PC-9 (cell line): ENCODE results near the gene RNF5. TPM values are rescaled to one million over a fixed set of nuclear protein-coding genes. Genes with fewer than 3 reads are reported as not detected.

Source experiments
- BruUV-seq: library from RNA; stranded (reverse); fragments of 400-500 nt; replicated peaks from 2 replicates; lab custom pipeline; 2021; lab: Mats Ljungman, UMichigan
- CTCF ChIA-PET: fragments of 300-600 bp; sonication (Branson Sonifier 250); formaldehyde crosslinking; loops from one replicate; lab custom pipeline; 2022; ENCODE audit warnings: antibody characterized with exemption; lab: Charles Lee
- POLR2A ChIA-PET: fragments of 300-600 bp; sonication (Branson Sonifier 250); formaldehyde crosslinking; loops from one replicate; lab custom pipeline; 2022; ENCODE audit warnings: antibody characterized with exemption; ENCODE audit not compliant: unreplicated experiment; lab: Charles Lee
- DNase-seq, 2 experiments: peaks; one replicate each; pipeline versions ENCODE4 v3.0.0 to v3.0.0-alpha.2; 2015 to 2022; ENCODE audit warnings: mixed read lengths in 1 of 2
- H2AFZ ChIP-seq: fragments of 200-600 bp; sonication (generic); 2 replicates; pipeline ENCODE4 v1.8.1; 2017; ENCODE audit warnings: antibody characterized with exemption
- H3F3A ChIP-seq: fragments of 200-600 bp; sonication (generic); 2 replicates; pipeline ENCODE4 v1.8.1; 2017; ENCODE audit warnings: antibody characterized with exemption, mild to moderate bottlenecking, low read depth; ENCODE audit not compliant: insufficient read depth
- H3K27ac ChIP-seq: fragments of 200-600 bp; sonication (generic); 2 replicates; pipeline ENCODE4 v1.6.1; 2016; ENCODE audit warnings: mixed run types
- H3K27me3 ChIP-seq: fragments of 200-600 bp; sonication (generic); 2 replicates; pipeline ENCODE4 v1.6.1; 2016; ENCODE audit warnings: low read depth, mixed run types; ENCODE audit not compliant: insufficient read depth
- H3K36me3 ChIP-seq: fragments of 200-600 bp; sonication (generic); 2 replicates; pipeline ENCODE4 v1.6.1; 2016; ENCODE audit warnings: low read depth, mixed run types
- H3K4me1 ChIP-seq: fragments of 200-600 bp; sonication (generic); replicated peaks from 2 replicates; pipeline ENCODE4 v1.6.1; 2016; ENCODE audit warnings: mixed run types; ENCODE audit not compliant: insufficient read depth
- H3K4me2 ChIP-seq: fragments of 200-600 bp; sonication (generic); 2 replicates; pipeline ENCODE4 v1.6.1; 2017; ENCODE audit warnings: mixed run types
- H3K4me3 ChIP-seq: fragments of 200-600 bp; sonication (generic); 2 replicates; pipeline ENCODE4 v1.6.1; 2016; ENCODE audit warnings: mixed run types
- H3K79me2 ChIP-seq: fragments of 200-600 bp; sonication (generic); 2 replicates; pipeline ENCODE4 v1.6.1; 2017; ENCODE audit warnings: low read depth, mixed run types
- H3K9me2 ChIP-seq: fragments of 200-600 bp; sonication (generic); 2 replicates; pipeline ENCODE4 v1.8.1; 2017; ENCODE audit warnings: mild to moderate bottlenecking; ENCODE audit not compliant: insufficient read depth
- H3K9me3 ChIP-seq: fragments of 200-600 bp; sonication (generic); 2 replicates; pipeline ENCODE4 v1.8.1; 2016; ENCODE audit warnings: low read depth; ENCODE audit not compliant: insufficient read depth
- H4K20me1 ChIP-seq: fragments of 200-600 bp; sonication (generic); 2 replicates; pipeline ENCODE4 v1.8.1; 2017; ENCODE audit not compliant: insufficient read depth
- EZH2 ChIP-seq: fragments of 200-600 bp; sonication (generic); IDR thresholded peaks from 2 replicates; pipeline ENCODE4 v1.8.0; 2017; ENCODE audit warnings: antibody characterized with exemption, low read depth
- intact Hi-C: fragments of 100-400 bp; cut with micrococcal nuclease; formaldehyde crosslinking; loops from one replicate; pipeline ENCODE4 v1.10.0; 2022; ENCODE audit not compliant: unreplicated experiment
- total RNA-seq: library from RNA; stranded (reverse); gene quantifications from 2 replicates; pipeline ENCODE4 v1.2.3, GENCODE V29; 2021
- TF ChIP-seq, protein P1 (sequence below): fragments of 200-600 bp; sonication (generic); conservative IDR thresholded peaks from 2 replicates; pipeline ENCODE4 v1.6.1; 2017; ENCODE audit warnings: mixed run types, antibody characterized with exemption, mild to moderate bottlenecking, moderate library complexity

RNF5 gene
- total RNA-seq, 1 experiment from 2014 or later = 45.6 TPM

DNA sequence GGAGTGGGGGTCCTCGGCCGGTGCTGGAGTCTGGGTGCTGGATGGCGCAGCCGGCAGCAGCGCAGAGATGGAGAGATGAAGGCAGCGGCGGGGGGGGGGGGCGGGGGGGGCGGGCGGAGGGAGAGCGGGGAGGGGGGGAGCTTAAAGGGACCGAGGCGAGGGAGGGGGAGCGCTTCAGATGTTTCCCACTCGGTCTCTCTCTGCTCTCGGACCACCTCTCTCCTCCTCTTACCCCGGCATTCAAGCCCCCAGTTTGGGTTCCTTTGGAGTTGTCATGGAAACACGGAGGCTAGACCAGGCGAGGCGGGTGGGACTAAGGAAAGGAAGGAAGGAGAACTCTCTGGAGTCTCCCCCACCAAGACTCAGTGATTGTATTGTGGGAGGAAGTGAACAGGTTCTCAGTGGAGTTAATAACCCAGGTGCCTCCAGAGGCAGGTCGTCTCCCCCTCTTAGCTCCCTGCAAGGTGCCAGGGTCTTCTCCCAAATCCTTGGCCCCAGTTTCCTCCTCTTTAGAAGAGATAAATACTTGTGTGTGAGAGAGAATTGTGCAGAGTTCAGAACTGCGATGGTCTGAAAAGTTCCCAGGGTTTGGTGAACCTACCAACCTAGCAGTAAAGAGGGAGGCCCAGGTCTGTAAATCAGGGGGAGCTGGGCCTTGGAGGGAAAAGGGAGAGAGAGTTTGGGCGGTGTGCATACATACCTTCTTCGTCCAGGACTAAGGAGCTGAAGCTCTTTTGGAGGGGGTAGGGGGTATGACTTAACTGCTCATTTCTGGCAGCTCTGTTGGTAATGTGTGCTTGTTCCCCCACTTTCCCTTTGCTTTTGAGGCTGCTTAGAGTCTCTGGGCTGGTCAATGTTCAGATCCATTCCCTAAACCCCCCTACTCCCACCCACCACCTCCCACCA is 26.1 kb upstream of the RNF5 start, which contains the start of gene PRRT1:
Gene PRRT1, minus strand, starts transcription at position 77 of the 906 bp plus-strand sequence. CDS start 112 bp downstream, outside the sequence.
- Histone ChIP-seq H3K27ac (peak within 1 kb of the TSS; percentile 96), H3K79me2 (peaks cover 35% of the 10 kb centered on the region), H3K4me1 (peaks cover 18% of the 10 kb centered on the region), H3K4me2 (peak within 1 kb of the TSS; percentile 98), H3K9me2 (no peaks in the 10 kb centered on the region), H3F3A (peaks cover 17% of the 10 kb centered on the region; the same call in 1 of the 2 replicates), H4K20me1 (0 out of 2 replicates have a peak, but pooled peaks cover 2% of the 10 kb centered on the region), H2AFZ (peak within 1 kb of the TSS; percentile 82), H3K9me3 (no peaks in the 10 kb centered on the region), H3K27me3 (no peaks in the 10 kb centered on the region), H3K36me3 (peaks cover 11% of the 10 kb centered on the region), H3K4me3 (peak within 1 kb of the TSS; percentile 77)
- no peak for DNase-seq
- intact Hi-C loops = no loop called here
- no TSS peak for BruUV-seq
- ChIA-PET CTCF (no interaction called here), POLR2A (interaction anchor here (1.3 kb wide), 1 partner anchor 22 kb away, joined by 17 read pairs; the partner anchor contains the start of gene FKBPL)
- TF ChIP-seq, protein P1, sequence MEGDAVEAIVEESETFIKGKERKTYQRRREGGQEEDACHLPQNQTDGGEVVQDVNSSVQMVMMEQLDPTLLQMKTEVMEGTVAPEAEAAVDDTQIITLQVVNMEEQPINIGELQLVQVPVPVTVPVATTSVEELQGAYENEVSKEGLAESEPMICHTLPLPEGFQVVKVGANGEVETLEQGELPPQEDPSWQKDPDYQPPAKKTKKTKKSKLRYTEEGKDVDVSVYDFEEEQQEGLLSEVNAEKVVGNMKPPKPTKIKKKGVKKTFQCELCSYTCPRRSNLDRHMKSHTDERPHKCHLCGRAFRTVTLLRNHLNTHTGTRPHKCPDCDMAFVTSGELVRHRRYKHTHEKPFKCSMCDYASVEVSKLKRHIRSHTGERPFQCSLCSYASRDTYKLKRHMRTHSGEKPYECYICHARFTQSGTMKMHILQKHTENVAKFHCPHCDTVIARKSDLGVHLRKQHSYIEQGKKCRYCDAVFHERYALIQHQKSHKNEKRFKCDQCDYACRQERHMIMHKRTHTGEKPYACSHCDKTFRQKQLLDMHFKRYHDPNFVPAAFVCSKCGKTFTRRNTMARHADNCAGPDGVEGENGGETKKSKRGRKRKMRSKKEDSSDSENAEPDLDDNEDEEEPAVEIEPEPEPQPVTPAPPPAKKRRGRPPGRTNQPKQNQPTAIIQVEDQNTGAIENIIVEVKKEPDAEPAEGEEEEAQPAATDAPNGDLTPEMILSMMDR = no peak
- TF ChIP-seq EZH2 = no peak

DNA sequence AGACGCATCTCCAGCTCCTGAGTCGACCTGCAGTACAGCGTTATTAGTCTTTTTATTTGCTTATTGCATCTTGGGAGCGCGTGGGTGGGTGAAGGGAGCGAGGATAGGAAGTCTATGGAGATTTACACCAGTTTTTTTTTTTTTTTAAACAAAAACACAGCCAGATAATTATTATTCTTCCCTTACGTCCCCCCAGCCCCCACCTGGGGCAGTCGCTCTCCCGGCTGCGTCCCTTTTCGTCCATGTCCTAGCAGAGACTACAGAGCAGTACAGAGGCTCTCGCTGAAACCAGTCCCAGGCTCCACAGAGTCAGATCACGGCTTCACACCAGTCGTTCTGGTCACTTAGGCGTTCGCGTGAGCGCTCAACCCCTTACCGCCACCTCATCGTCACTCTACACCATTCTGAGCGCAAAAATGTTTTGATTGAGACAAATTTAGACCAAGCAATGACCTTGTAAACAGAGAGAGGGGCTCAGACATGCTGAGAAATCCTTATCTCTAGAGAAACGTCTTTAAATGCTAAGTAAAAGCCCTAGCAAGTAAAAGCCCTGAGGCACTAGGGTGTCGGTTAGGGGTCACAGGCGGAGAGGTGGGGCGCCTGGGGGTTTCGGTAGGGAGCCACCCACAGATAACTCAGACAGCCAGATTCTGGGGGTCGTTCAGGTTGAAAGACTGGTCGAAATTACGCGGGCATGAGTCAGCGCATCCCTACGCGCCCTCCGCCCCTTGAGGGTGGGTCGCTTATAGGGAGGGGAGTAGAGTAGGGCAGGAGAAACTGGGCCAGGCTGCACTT is 25.2 kb upstream of the RNF5 start:
- intact Hi-C loops = no loop called here
- TF ChIP-seq, protein P1 = no peak
- no peak for TF ChIP-seq EZH2

More for the DNA sequence above, 25.2 kb upstream of the RNF5 start:
- no peaks in the 10 kb centered on the region for H3K27me3 ChIP-seq
- 0 out of 2 replicates have a peak, but pooled peaks cover 2% of the 10 kb centered on the region for H4K20me1 ChIP-seq
- peaks cover 18% of the 10 kb centered on the region for H3K4me1 ChIP-seq
- TSS peak; percentile 89 for BruUV-seq
- CTCF ChIA-PET = interaction anchor here (0.7 to 0.9 kb wide), 2 partner anchors 34 to 35 kb away, joined by 9 to 10 read pairs; no protein-coding TSS in a partner anchor
- peaks cover 35% of the 10 kb centered on the region for H3K79me2 ChIP-seq
- peak overlapping the region; percentile 82 for H2AFZ ChIP-seq
- POLR2A ChIA-PET = interaction anchor here (0.5 to 1.3 kb wide), 3 partner anchors 8 to 23 kb away, joined by 3 to 17 read pairs (median 12); partner anchors contain the start of gene FKBPL
- H3K4me3 ChIP-seq = peak overlapping the region; percentile 77
- DNase-seq = peak; percentile 60 to 75
- peak overlapping the region; percentile 98 for H3K4me2 ChIP-seq
- peaks cover 16% of the 10 kb centered on the region; the same call in 1 of the 2 replicates for H3F3A ChIP-seq
- H3K9me2 ChIP-seq = no peaks in the 10 kb centered on the region
- H3K9me3 ChIP-seq = no peaks in the 10 kb centered on the region
- peaks cover 18% of the 10 kb centered on the region for H3K36me3 ChIP-seq
- peak overlapping the region; percentile 96 for H3K27ac ChIP-seq
